T-helper 22 cell (primary cell): ENCODE data around the gene VWA1.
A peak's percentile ranks its signal among the peaks of the same experiment; 100 is the strongest.
"Not testable (repeated sequence)": the region's sequence is repeated elsewhere in the genome, so short reads cannot be mapped to it uniquely, and the experiment has no call there.

Experiments
- DNase-seq: peaks from one replicate; pipeline ENCODE4 v3.0.0-alpha.2; 2020; ENCODE audit warnings: low read depth

The VWA1 gene

GRCh38 chr1:1402901-1403392 is 32.5 kb upstream of the VWA1 start:
- DNase-seq = not testable (repeated sequence)

- no peak for DNase-seq
Observed at GRCh38 chr1:1403653-1404052, 31.8 kb upstream of the VWA1 start.

GRCh38 chr1:1406101-1406820 is 29.2 kb upstream of the VWA1 start:
- no peak for DNase-seq

GRCh38 chr1:1406821-1407635 is 28.5 kb upstream of the VWA1 start, which contains the start of gene MRPL20:
MRPL20 (minus strand) TSS chr1:1407293; CDS start chr1:1407217, 76 bp downstream.
- DNase-seq = peak; percentile 95

GRCh38 chr1:1407636-1408318 is 27.7 kb upstream of the VWA1 start:
- DNase-seq = no peak

GRCh38 chr1:1410238-1410637 is 25.3 kb upstream of the VWA1 start:
- DNase-seq = not testable (repeated sequence)

- no peak for DNase-seq
Observed at GRCh38 chr1:1411626-1412025, 23.9 kb upstream of the VWA1 start.

GRCh38 chr1:1412311-1412902 is 23.1 kb upstream of the VWA1 start:
- not testable (repeated sequence) for DNase-seq

GRCh38 chr1:1415751-1416150 is 19.7 kb upstream of the VWA1 start:
- no peak for DNase-seq

- not testable (repeated sequence) for DNase-seq
Observed at GRCh38 chr1:1417396-1417795, 18.1 kb upstream of the VWA1 start.

GRCh38 chr1:1417825-1418463 is 17.5 kb upstream of the VWA1 start:
- DNase-seq = not testable (repeated sequence)

- DNase-seq = no peak
Observed at GRCh38 chr1:1418464-1419362, 16.8 kb upstream of the VWA1 start.

- DNase-seq = no peak
Observed at GRCh38 chr1:1419363-1419812, 16.1 kb upstream of the VWA1 start.

- no peak for DNase-seq
Observed at GRCh38 chr1:1419813-1420653, 15.5 kb upstream of the VWA1 start.

- no peak for DNase-seq
Observed at GRCh38 chr1:1420654-1421141, 14.8 kb upstream of the VWA1 start.

- no peak for DNase-seq
Observed at GRCh38 chr1:1421147-1421906, 14.2 kb upstream of the VWA1 start, which contains the start of gene ANKRD65. ANKRD65 (minus strand) TSS chr1:1421276; CDS start chr1:1421005, 271 bp downstream.

GRCh38 chr1:1421907-1422464 is 13.5 kb upstream of the VWA1 start:
- DNase-seq = no peak
